A673 (cell line): ENCODE data around the gene CCDC34.

ENCODE experiments used
- EZH2 ChIP-seq: fragments of 200-600 bp; sonication (generic); IDR thresholded peaks from 2 replicates; pipeline ENCODE4 v1.6.1; 2017; ENCODE audit warnings: borderline replicate concordance, low read depth, mild to moderate bottlenecking, mixed read lengths, antibody characterized with exemption, low read length; ENCODE audit not compliant: poor library complexity, severe bottlenecking
- TF ChIP-seq, protein P1 (sequence below): fragments of 300-800, 200-600 bp; sonication (generic); conservative IDR thresholded peaks from 2 replicates; pipeline ENCODE4 v1.5.1; 2017; ENCODE audit warnings: low read depth, mild to moderate bottlenecking, antibody characterized with exemption, low read length, moderate library complexity, mixed read lengths

DNA sequence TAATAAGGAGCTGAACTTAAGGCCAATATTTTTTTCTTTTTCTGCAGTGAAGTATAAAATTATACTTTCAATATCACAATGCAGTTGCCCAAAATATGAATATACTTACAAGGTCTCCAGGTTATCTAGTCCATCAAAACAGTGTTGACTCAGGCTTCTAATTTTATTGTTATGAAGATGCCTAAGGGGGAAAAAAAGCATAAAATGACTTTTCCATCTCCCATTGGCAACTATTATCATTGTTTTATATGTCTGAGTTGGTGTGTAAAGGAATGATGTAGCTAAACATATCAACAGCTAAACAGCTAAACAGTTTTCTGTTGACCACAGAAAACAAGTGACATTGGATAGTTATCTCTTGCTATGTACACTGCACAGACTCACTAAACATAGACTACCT is 21.2 kb upstream of the CCDC34 start:
- TF ChIP-seq, protein P1, sequence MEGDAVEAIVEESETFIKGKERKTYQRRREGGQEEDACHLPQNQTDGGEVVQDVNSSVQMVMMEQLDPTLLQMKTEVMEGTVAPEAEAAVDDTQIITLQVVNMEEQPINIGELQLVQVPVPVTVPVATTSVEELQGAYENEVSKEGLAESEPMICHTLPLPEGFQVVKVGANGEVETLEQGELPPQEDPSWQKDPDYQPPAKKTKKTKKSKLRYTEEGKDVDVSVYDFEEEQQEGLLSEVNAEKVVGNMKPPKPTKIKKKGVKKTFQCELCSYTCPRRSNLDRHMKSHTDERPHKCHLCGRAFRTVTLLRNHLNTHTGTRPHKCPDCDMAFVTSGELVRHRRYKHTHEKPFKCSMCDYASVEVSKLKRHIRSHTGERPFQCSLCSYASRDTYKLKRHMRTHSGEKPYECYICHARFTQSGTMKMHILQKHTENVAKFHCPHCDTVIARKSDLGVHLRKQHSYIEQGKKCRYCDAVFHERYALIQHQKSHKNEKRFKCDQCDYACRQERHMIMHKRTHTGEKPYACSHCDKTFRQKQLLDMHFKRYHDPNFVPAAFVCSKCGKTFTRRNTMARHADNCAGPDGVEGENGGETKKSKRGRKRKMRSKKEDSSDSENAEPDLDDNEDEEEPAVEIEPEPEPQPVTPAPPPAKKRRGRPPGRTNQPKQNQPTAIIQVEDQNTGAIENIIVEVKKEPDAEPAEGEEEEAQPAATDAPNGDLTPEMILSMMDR: no peak
- no peak for TF ChIP-seq EZH2
